Measurements from ENCODE around the gene C1orf116.

GRCh38 chr1:207051191-207051943 lies 18.8 kb upstream of the C1orf116 start, which contains the start of gene YOD1:
- TF ChIP-seq CTCF (conservative IDR thresholded peaks at IDR 0.05 in 1 of 2, IDR thresholded peaks at IDR 0.05 in 1 of 2; ENCODE audit: extremely low read depth in 1 of 2, insufficient read depth in 1 of 2, low read depth in 1 of 2, low read length in 2 of 2), result no peak
- no peak for TF ChIP-seq EZH2 (IDR thresholded peaks at IDR 0.05; ENCODE audit: borderline replicate concordance, low read length)

Measured in mammary epithelial cell (primary cell).